ENCODE measurements around the gene SUN3. TPM values are rescaled to one million over a fixed set of nuclear protein-coding genes. Genes with fewer than 3 reads are reported as not detected.
"Not testable (repeated sequence)": the region's sequence is repeated elsewhere in the genome, so short reads cannot be mapped to it uniquely, and the experiment has no call there.

Gene SUN3
- polyA plus RNA-seq, 3 donors = 0.16 to 0.58 (median 0.45) TPM

DNA sequence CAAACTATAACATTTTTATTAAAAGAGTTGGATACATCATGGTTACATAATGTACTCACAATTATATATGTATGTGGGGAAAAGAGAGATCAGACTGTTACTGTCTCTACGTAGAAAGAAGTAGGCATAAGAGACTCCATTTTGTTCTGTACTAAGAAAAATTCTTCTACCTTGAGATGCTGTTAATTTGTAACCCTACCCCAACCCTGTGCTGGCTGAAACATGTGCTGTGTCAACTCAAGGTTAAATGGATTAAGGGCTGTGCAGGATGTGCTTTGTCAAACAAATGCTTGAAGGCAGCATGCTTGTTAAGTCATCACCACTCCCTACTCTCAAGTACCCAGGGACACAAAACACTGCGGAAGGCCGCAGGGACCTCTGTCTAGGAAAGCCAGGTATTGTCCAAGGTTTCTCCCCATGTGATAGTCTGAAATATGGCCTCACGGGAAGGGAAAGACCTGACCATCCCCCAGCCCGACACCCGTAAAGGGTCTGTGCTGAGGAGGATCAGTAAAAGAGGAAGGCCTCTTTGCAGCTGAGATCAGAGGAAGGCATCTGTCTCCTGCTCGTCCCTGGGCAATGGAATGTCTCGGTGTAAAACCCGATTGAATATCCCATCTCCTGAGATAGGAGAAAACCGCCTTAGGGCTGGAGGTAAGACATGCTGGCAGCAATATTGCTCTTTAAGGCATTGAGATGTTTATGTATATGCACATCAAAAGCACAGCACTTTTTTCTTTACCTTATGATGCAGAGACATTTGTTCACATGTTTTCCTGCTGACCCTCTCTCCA is 39.1 kb downstream of the SUN3 start:
- DNase-seq (ENCODE audit: extremely low read depth in 1 of 11, low read depth in 9 of 11, low spot score in 4 of 11) = not testable (repeated sequence)

GRCh38 chr7:47988496-47989386 is 40.2 kb downstream of the SUN3 start:
- no peak for DNase-seq (ENCODE audit: extremely low read depth in 1 of 11, low read depth in 9 of 11, low spot score in 4 of 11)

DNA sequence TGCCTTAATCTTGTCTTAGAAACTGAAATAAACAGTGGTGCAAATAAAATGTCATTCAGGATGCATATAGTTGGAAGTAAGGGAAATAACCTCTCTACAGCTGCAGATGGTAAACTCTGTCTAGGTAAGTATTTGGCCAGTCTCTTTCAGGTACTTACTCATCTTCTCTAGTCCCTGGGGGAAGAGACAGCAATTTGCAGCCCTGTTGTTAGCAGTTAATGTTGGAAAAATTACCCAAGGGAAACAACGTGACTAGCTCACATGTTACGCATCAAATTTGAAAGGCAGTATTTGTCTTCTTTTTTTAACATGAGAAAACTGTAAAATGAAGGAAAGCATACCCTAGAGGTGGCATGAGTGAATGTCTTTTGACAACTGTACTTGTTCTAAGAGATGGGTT is 46.3 kb downstream of the SUN3 start:
- DNase-seq (ENCODE audit: extremely low read depth in 1 of 11, low read depth in 9 of 11, low spot score in 4 of 11) = no peak

- DNase-seq (ENCODE audit: extremely low read depth in 1 of 11, low read depth in 9 of 11, low spot score in 4 of 11) = not testable (repeated sequence)
Measured at GRCh38 chr7:47980648-47981047, 48.3 kb downstream of the SUN3 start.

- no peak for DNase-seq (ENCODE audit: extremely low read depth in 1 of 11, low read depth in 9 of 11, low spot score in 4 of 11)
Measured at GRCh38 chr7:47979832-47980181, 49.1 kb downstream of the SUN3 start.

GRCh38 chr7:47979145-47979831 is 49.6 kb downstream of the SUN3 start, which contains the start of gene HUS1:
TSS of gene HUS1 (minus strand) at chr7:47979615. CDS start at chr7:47979519, 96 bp downstream.
- DNase-seq (ENCODE audit: extremely low read depth in 1 of 11, low read depth in 9 of 11, low spot score in 4 of 11) = peak in 10 of 11 donors; percentile 60 to 79 (median 74)

GRCh38 chr7:47978790-47979144 is 50.1 kb downstream of the SUN3 start:
- DNase-seq (ENCODE audit: extremely low read depth in 1 of 11, low read depth in 9 of 11, low spot score in 4 of 11) = no peak

GRCh38 chr7:47973739-47974138 is 55.2 kb downstream of the SUN3 start:
- DNase-seq (ENCODE audit: extremely low read depth in 1 of 11, low read depth in 9 of 11, low spot score in 4 of 11) = no peak

DNA sequence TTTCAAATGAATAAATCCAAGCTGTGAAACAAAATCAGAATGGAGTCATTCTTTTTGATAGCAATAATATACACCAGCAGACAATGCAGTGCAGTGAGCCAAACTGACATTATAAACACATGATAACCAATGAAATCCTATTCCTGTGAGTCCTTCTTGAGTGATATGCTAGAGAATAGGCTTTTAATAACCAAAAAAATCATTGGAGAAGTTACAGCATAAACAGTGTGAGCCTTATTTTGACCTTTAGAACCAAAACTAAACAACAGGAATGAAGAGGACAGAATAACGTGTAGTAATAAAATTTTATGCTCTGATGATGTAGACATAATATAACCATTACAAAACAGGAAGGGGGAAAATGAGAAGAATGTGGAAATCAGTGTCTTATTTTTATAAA is 58.1 kb downstream of the SUN3 start:
- no peak for DNase-seq (ENCODE audit: extremely low read depth in 1 of 11, low read depth in 9 of 11, low spot score in 4 of 11)

DNA sequence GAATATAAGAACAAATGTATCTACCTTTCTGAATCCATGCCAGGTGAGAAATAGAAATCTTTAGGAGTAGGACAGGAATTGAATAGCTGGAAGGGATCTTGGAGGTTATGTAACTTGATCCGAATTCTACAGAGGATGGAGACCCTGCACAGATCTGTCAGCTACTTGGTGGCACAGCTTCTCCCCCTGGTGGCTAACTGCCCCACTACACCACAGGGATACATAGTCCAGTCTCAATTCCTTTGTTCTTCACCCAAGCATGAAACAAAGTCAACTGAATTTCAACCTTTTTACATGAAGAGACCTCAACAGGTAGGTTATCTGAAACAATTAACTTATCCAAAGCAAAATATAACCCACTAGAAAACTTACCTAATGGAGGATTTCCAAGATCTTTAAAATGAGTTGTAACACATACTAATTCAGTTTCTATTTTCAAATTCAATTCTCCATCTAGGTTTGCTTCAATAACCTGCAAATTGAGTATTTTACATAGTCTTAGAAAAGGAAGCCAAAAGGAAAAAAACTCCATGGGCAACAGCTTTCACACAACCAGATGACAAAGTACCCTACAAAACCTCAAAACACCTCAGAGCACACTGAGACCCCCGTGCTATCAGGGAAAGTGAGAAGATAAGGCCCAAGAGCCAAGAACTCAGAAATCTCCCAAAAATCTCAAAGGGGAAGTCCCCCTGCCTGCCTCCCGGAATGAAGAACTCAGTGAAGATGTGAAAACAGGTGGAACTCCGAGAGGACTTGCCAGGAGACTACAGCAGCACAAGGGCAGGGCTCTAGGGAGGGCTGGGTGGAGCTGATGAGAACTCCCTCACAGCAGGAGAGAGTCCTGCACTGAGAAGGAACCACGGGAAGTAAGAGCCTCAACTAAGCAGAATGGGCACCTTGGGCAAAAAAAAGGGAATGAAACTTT is 59.8 kb downstream of the SUN3 start:
- DNase-seq (ENCODE audit: extremely low read depth in 1 of 11, low read depth in 9 of 11, low spot score in 4 of 11) = peak in 10 of 11 donors; percentile 50 to 80 (median 62)

DNA sequence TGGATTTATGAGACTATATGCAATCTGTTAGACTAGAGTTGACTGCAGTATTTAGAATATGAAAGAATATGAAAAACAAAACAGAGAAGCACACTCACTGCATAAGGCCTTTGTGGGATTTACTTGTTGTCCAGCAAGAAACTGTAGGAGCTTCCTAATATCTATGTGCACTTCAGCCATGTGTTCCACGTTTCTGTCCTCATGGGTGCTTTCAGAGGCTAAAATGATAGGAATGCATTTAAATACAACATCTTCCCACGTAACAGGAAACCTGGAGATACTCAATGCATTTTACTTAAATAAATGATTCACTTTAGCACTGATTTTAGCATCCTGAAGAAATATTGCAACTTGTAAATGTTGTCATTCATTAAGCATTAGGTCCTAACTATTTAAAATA is 61.2 kb downstream of the SUN3 start:
- no peak for DNase-seq (ENCODE audit: extremely low read depth in 1 of 11, low read depth in 9 of 11, low spot score in 4 of 11)

DNA sequence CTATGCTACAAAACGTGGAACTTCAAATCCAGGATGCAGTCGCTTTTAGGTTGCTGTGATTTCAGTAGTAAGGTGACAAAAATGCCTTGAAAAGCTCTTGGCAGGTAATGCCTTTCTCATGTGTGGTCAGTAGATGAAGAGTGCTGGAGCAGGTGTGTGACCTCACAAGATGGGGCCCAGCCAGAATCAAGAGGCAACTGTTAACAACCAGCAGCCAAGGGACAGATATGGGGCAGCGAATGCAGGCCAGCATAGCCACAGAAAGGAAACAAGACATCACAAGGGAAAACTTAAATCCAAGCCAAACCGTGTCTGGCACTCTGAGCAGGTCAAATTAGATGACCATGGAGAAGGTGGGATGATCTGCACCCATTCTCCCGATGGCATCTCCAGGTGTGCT is 61.8 kb downstream of the SUN3 start:
- no peak for DNase-seq (ENCODE audit: extremely low read depth in 1 of 11, low read depth in 9 of 11, low spot score in 4 of 11)

DNA sequence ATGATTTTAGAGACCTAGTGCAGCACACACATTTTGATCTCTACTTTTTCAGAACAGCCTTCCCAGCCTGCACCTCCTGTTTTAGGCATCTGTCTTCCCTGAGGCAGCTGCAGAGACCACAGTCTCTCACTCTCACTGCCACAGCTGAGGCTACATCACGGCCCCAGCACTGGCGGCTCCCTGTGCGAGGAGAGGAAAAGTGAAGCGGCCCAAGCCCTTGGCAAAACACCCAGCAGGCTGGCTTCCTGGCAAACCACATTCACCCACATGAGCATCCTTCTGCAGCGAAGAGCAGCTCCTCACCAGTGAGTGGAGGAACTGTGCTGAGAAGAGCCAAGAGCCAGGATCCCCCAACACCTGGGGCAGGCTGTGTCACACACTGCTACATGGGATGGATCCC is 63.5 kb downstream of the SUN3 start:
- DNase-seq (ENCODE audit: extremely low read depth in 1 of 11, low read depth in 9 of 11, low spot score in 4 of 11) = no peak

DNA sequence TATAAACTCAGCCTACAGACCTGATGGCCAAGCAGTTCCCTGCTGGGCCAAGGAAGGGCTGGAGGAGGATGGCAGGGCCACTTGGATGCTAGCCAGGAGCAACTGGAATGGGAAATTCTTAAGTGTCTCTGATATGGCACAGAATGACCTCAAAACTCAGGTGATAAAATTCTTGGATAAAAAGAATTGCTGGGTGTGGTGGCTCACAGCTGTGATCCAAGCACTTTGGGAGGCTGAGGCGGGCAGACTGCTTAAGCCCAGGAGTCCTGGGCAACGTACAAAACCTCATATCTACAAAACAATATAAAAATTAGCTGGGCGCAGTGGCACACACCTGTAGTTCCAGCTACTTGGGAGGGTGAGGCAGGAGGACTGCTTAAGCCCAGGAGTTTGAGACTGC is 66.6 kb downstream of the SUN3 start:
- DNase-seq (ENCODE audit: extremely low read depth in 1 of 11, low read depth in 9 of 11, low spot score in 4 of 11) = no peak

GRCh38 chr7:47957156-47957555 is 71.8 kb downstream of the SUN3 start:
- no peak for DNase-seq (ENCODE audit: extremely low read depth in 1 of 11, low read depth in 9 of 11, low spot score in 4 of 11)

- no peak for DNase-seq (ENCODE audit: extremely low read depth in 1 of 11, low read depth in 9 of 11, low spot score in 4 of 11)
Measured at GRCh38 chr7:47956220-47956619, 72.7 kb downstream of the SUN3 start.

GRCh38 chr7:47954231-47954911 is 74.5 kb downstream of the SUN3 start:
- no peak for DNase-seq (ENCODE audit: extremely low read depth in 1 of 11, low read depth in 9 of 11, low spot score in 4 of 11)

DNA sequence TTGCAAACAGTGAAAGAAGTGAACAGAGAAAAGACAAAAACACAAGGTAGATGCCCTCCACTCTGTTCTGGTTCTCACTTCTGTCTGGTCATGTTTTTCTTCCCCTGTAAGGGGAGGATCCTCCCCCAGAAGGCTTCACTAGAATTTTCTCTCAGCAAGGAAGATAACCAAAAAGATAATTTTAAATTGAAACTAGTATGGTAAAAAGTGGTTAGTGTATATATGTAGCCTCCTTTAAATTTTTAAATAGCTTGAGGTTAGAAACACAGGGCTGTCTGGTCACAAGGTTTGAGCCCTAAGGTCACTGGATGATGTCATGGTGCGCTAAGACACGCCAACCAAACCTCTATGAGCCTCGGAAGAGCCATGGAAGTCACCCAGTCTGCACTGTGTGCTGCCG is 75.1 kb downstream of the SUN3 start:
- no peak for DNase-seq (ENCODE audit: extremely low read depth in 1 of 11, low read depth in 9 of 11, low spot score in 4 of 11)
